HG02610 (cell line): ENCODE data around the gene BCAT1.
"Not testable (repeated sequence)": the region's sequence is repeated elsewhere in the genome, so short reads cannot be mapped to it uniquely, and the experiment has no call there.

Experiments used
- ATAC-seq: cut with Tn5 transposase; IDR thresholded peaks from one replicate; pipeline ENCODE4 v1.9.1; 2021; ENCODE audit warnings: mild to moderate bottlenecking, moderate library complexity; ENCODE audit not compliant: unreplicated experiment

Gene BCAT1

GRCh38 chr12:24928533-24929306, 20.2 kb downstream of the BCAT1 start:
- not testable (repeated sequence) for ATAC-seq

GRCh38 chr12:24928131-24928530, 20.8 kb downstream of the BCAT1 start:
- ATAC-seq, result no peak

GRCh38 chr12:24926080-24926479, 22.8 kb downstream of the BCAT1 start:
- ATAC-seq, result not testable (repeated sequence)

GRCh38 chr12:24922090-24922489, 26.8 kb downstream of the BCAT1 start:
- no peak for ATAC-seq

- no peak for ATAC-seq
Observed at GRCh38 chr12:24921251-24922038, 27.5 kb downstream of the BCAT1 start.

- no peak for ATAC-seq
Observed at GRCh38 chr12:24920141-24920540, 28.8 kb downstream of the BCAT1 start.

GRCh38 chr12:24919346-24920001, 29.4 kb downstream of the BCAT1 start:
- no peak for ATAC-seq

GRCh38 chr12:24918596-24918995, 30.3 kb downstream of the BCAT1 start:
- no peak for ATAC-seq

GRCh38 chr12:24915501-24915900, 33.4 kb downstream of the BCAT1 start:
- no peak for ATAC-seq

GRCh38 chr12:24913953-24914352, 34.9 kb downstream of the BCAT1 start:
- ATAC-seq, result no peak

GRCh38 chr12:24913130-24913529, 35.8 kb downstream of the BCAT1 start:
- ATAC-seq, result no peak

GRCh38 chr12:24911271-24911791, 37.6 kb downstream of the BCAT1 start:
- no peak for ATAC-seq

- not testable (repeated sequence) for ATAC-seq
Observed at GRCh38 chr12:24910192-24910591, 38.7 kb downstream of the BCAT1 start.

- no peak for ATAC-seq
Observed at GRCh38 chr12:24909667-24910066, 39.2 kb downstream of the BCAT1 start.

- ATAC-seq, result no peak
Observed at GRCh38 chr12:24907464-24907863, 41.4 kb downstream of the BCAT1 start.

- ATAC-seq, result no peak
Observed at GRCh38 chr12:24906141-24906540, 42.8 kb downstream of the BCAT1 start.

GRCh38 chr12:24905431-24905830, 43.5 kb downstream of the BCAT1 start:
- ATAC-seq, result no peak

- no peak for ATAC-seq
Observed at GRCh38 chr12:24904871-24905270, 44.0 kb downstream of the BCAT1 start.

- ATAC-seq, result no peak
Observed at GRCh38 chr12:24903329-24904088, 45.4 kb downstream of the BCAT1 start.

- ATAC-seq, result peak; percentile 39
Observed at GRCh38 chr12:24902511-24903328, 46.2 kb downstream of the BCAT1 start.
